ENCODE results near the gene LRP2.
"Not testable (repeated sequence)": the region's sequence is repeated elsewhere in the genome, so short reads cannot be mapped to it uniquely, and the experiment has no call there.

LRP2 gene

DNA sequence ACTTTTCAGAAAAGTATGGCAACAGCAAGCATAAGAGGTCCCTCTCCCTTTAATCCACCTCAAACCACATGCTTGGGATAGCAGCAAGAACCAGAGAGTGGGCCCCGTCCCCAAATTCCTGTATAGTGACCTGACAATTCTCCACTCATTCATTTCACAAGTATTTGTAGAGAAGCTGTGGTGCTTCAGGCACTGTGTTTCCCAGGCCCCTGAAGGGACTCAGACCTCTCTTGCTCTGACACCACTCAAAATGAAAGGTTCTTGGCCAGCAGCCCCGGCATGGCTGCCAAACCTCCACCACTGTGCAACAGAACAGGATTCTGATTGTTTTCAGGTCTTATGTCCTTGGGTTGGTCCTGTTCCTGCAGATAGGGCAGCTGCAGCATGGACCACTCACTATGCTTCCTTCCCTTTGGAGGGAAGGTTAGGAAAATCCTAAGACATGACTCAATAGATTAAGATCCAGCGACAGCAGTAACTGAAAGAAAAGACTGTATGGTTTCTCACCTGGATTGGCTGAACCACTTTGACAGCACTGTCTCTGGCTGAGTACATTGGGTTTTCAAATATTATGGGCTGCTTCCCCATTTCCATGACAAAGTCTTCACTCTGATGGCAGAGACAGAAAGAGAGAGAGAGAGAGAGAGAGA, 225.3 kb downstream of the LRP2 start:
- Histone ChIP-seq H3K4me3 (ENCODE audit: low read length in 2 of 2) (peak overlapping the region in 1 of 2 donors; percentile 34), H2BK120ac (ENCODE audit: low read depth, low read length) (no peak overlapping the region), H2AK5ac (ENCODE audit: low read depth, low read length) (no peak overlapping the region), H2AFZ (ENCODE audit: low read length) (no peak overlapping the region), H3K4me2 (ENCODE audit: insufficient read depth, low read length, poor library complexity, severe bottlenecking) (no peak overlapping the region), H4K8ac (ENCODE audit: low read depth, low read length) (no peak overlapping the region), H3K18ac (ENCODE audit: low read length) (no peak overlapping the region), H3K23ac (ENCODE audit: low read depth, low read length, poor library complexity) (no peak overlapping the region), H3K27ac (replicated peaks; ENCODE audit: low read length) (no peak overlapping the region), H4K91ac (ENCODE audit: low read depth, low read length, poor library complexity) (no peak overlapping the region), H3K27me3 (ENCODE audit: control insufficient read depth in 3 of 3, insufficient read depth in 3 of 3, low read depth in 1 of 3, low read length in 3 of 3) (no peaks in the 10 kb centered on the region), H2BK12ac (ENCODE audit: low read length) (no peak overlapping the region), H3K14ac (ENCODE audit: low read length) (no peak overlapping the region), H3K4me1 (ENCODE audit: control insufficient read depth in 2 of 2, insufficient read depth in 1 of 2, low read depth in 1 of 2, low read length in 2 of 2) (no peaks in the 10 kb centered on the region), H3K36me3 (replicated peaks in 1 of 2; ENCODE audit: control insufficient read depth in 2 of 2, insufficient read depth in 2 of 2, low read length in 2 of 2) (peaks cover 40 to 67% of the 10 kb centered on the region in 2 donors), H3K9ac (ENCODE audit: low read depth, low read length, poor library complexity) (no peak overlapping the region), H2BK15ac (ENCODE audit: low read length) (no peak overlapping the region), H2BK5ac (ENCODE audit: low read length) (no peak overlapping the region), H3K9me3 (replicated peaks in 1 of 2; ENCODE audit: control insufficient read depth in 2 of 2, insufficient read depth in 1 of 2, low read depth in 1 of 2, low read length in 2 of 2) (no peaks in the 10 kb centered on the region), H3K4ac (ENCODE audit: low read length) (no peak overlapping the region), H3K79me1 (ENCODE audit: low read depth, low read length) (no peaks in the 10 kb centered on the region)
- WGBS, 2 donors (ENCODE audit: extremely low coverage in 2 of 2, insufficient read length in 2 of 2, insufficient replicate concordance in 1 of 2): no CpG with 5 or more reads among the region's 3 CpGs
- DNase-seq (ENCODE audit: low spot score): no peak

DNA sequence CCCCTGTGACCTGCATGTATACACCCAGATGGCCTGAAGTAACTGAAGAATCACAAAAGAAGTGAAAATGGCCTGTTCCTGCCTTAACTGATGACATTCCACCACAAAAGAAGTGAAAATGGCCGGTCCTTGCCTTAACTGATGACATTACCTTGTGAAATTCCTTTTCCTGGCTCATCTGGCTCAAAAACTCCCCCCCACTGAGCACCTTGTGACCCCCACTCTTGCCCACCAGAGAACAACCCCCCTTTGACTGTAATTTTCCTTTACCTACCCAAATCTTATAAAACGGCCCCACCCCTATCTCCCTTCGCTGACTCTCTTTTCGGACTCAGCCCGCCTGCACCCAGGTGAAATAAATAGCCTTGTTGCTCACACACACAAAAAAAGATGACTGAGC, 225.9 kb downstream of the LRP2 start:
- not testable (repeated sequence) for H2BK15ac ChIP-seq (ENCODE audit: low read length); H3K14ac ChIP-seq (ENCODE audit: low read length); H3K23ac ChIP-seq (ENCODE audit: low read depth, low read length, poor library complexity); H3K4ac ChIP-seq (ENCODE audit: low read length); H4K91ac ChIP-seq (ENCODE audit: low read depth, low read length, poor library complexity); H3K27ac ChIP-seq (replicated peaks; ENCODE audit: low read length); H3K79me1 ChIP-seq (ENCODE audit: low read depth, low read length); H2AK5ac ChIP-seq (ENCODE audit: low read depth, low read length); DNase-seq (ENCODE audit: low spot score); H3K4me2 ChIP-seq (ENCODE audit: insufficient read depth, low read length, poor library complexity, severe bottlenecking); H2AFZ ChIP-seq (ENCODE audit: low read length); H3K9ac ChIP-seq (ENCODE audit: low read depth, low read length, poor library complexity); H3K9me3 ChIP-seq (replicated peaks in 1 of 2; ENCODE audit: control insufficient read depth in 2 of 2, insufficient read depth in 1 of 2, low read depth in 1 of 2, low read length in 2 of 2); H2BK5ac ChIP-seq (ENCODE audit: low read length); H3K4me3 ChIP-seq (ENCODE audit: low read length in 2 of 2); H2BK120ac ChIP-seq (ENCODE audit: low read depth, low read length); H3K27me3 ChIP-seq (ENCODE audit: control insufficient read depth in 3 of 3, insufficient read depth in 3 of 3, low read depth in 1 of 3, low read length in 3 of 3); H4K8ac ChIP-seq (ENCODE audit: low read depth, low read length); H3K4me1 ChIP-seq (ENCODE audit: control insufficient read depth in 2 of 2, insufficient read depth in 1 of 2, low read depth in 1 of 2, low read length in 2 of 2); H3K18ac ChIP-seq (ENCODE audit: low read length); H2BK12ac ChIP-seq (ENCODE audit: low read length)
- no CpG with 5 or more reads among the region's 5 CpGs for WGBS, 2 donors (ENCODE audit: extremely low coverage in 2 of 2, insufficient read length in 2 of 2, insufficient replicate concordance in 1 of 2)
- H3K36me3 ChIP-seq (replicated peaks in 1 of 2; ENCODE audit: control insufficient read depth in 2 of 2, insufficient read depth in 2 of 2, low read length in 2 of 2): peaks cover 39 to 67% of the 10 kb centered on the region in 2 donors

GRCh38 chr2:169134272-169134671, 228.1 kb downstream of the LRP2 start:
- H4K91ac ChIP-seq (ENCODE audit: low read depth, low read length, poor library complexity); H3K4me1 ChIP-seq (ENCODE audit: control insufficient read depth in 2 of 2, insufficient read depth in 1 of 2, low read depth in 1 of 2, low read length in 2 of 2); H2BK120ac ChIP-seq (ENCODE audit: low read depth, low read length); H3K9ac ChIP-seq (ENCODE audit: low read depth, low read length, poor library complexity); H3K18ac ChIP-seq (ENCODE audit: low read length); H3K23ac ChIP-seq (ENCODE audit: low read depth, low read length, poor library complexity); H3K79me1 ChIP-seq (ENCODE audit: low read depth, low read length); H3K14ac ChIP-seq (ENCODE audit: low read length); H2BK15ac ChIP-seq (ENCODE audit: low read length); DNase-seq (ENCODE audit: low spot score); H4K8ac ChIP-seq (ENCODE audit: low read depth, low read length); H2BK5ac ChIP-seq (ENCODE audit: low read length); H3K4me3 ChIP-seq (ENCODE audit: low read length in 2 of 2); H2AK5ac ChIP-seq (ENCODE audit: low read depth, low read length); H2AFZ ChIP-seq (ENCODE audit: low read length); H3K9me3 ChIP-seq (replicated peaks in 1 of 2; ENCODE audit: control insufficient read depth in 2 of 2, insufficient read depth in 1 of 2, low read depth in 1 of 2, low read length in 2 of 2); H3K4ac ChIP-seq (ENCODE audit: low read length); H3K4me2 ChIP-seq (ENCODE audit: insufficient read depth, low read length, poor library complexity, severe bottlenecking); H3K27me3 ChIP-seq (ENCODE audit: control insufficient read depth in 3 of 3, insufficient read depth in 3 of 3, low read depth in 1 of 3, low read length in 3 of 3); H2BK12ac ChIP-seq (ENCODE audit: low read length); H3K27ac ChIP-seq (replicated peaks; ENCODE audit: low read length): not testable (repeated sequence)
- no CpG with 5 or more reads among the region's 6 CpGs for WGBS, 2 donors (ENCODE audit: extremely low coverage in 2 of 2, insufficient read length in 2 of 2, insufficient replicate concordance in 1 of 2)
- H3K36me3 ChIP-seq (replicated peaks in 1 of 2; ENCODE audit: control insufficient read depth in 2 of 2, insufficient read depth in 2 of 2, low read length in 2 of 2): peaks cover 29 to 63% of the 10 kb centered on the region in 2 donors

- DNase-seq (ENCODE audit: low spot score): no peak
- Histone ChIP-seq H3K9ac (ENCODE audit: low read depth, low read length, poor library complexity) (no peak overlapping the region), H2BK120ac (ENCODE audit: low read depth, low read length) (no peak overlapping the region), H3K4me2 (ENCODE audit: insufficient read depth, low read length, poor library complexity, severe bottlenecking) (no peak overlapping the region), H3K79me1 (ENCODE audit: low read depth, low read length) (no peaks in the 10 kb centered on the region), H3K23ac (ENCODE audit: low read depth, low read length, poor library complexity) (no peak overlapping the region), H2AK5ac (ENCODE audit: low read depth, low read length) (no peak overlapping the region), H3K36me3 (replicated peaks in 1 of 2; ENCODE audit: control insufficient read depth in 2 of 2, insufficient read depth in 2 of 2, low read length in 2 of 2) (peaks cover 22 to 63% of the 10 kb centered on the region in 2 donors), H3K18ac (ENCODE audit: low read length) (no peak overlapping the region), H3K27ac (replicated peaks; ENCODE audit: low read length) (no peak overlapping the region), H3K14ac (ENCODE audit: low read length) (no peak overlapping the region), H3K4me1 (ENCODE audit: control insufficient read depth in 2 of 2, insufficient read depth in 1 of 2, low read depth in 1 of 2, low read length in 2 of 2) (no peaks in the 10 kb centered on the region), H3K4me3 (ENCODE audit: low read length in 2 of 2) (no peak overlapping the region), H2BK12ac (ENCODE audit: low read length) (no peak overlapping the region), H2BK15ac (ENCODE audit: low read length) (no peak overlapping the region), H3K27me3 (ENCODE audit: control insufficient read depth in 3 of 3, insufficient read depth in 3 of 3, low read depth in 1 of 3, low read length in 3 of 3) (no peaks in the 10 kb centered on the region), H4K91ac (ENCODE audit: low read depth, low read length, poor library complexity) (no peak overlapping the region), H4K8ac (ENCODE audit: low read depth, low read length) (no peak overlapping the region), H2BK5ac (ENCODE audit: low read length) (no peak overlapping the region), H3K4ac (ENCODE audit: low read length) (no peak overlapping the region), H3K9me3 (replicated peaks in 1 of 2; ENCODE audit: control insufficient read depth in 2 of 2, insufficient read depth in 1 of 2, low read depth in 1 of 2, low read length in 2 of 2) (no peaks in the 10 kb centered on the region), H2AFZ (ENCODE audit: low read length) (no peak overlapping the region)
- no CpG with 5 or more reads among the region's 9 CpGs for WGBS, 2 donors (ENCODE audit: extremely low coverage in 2 of 2, insufficient read length in 2 of 2, insufficient replicate concordance in 1 of 2)
Observed at GRCh38 chr2:169131587-169132512, 230.5 kb downstream of the LRP2 start.

Measured in neuronal stem cell (in vitro differentiated cells).